Lung (tissue), 16 donors: Measurements from ENCODE around the gene IMMT. TPM values are rescaled to one million over a fixed set of nuclear protein-coding genes. Genes with fewer than 3 reads are reported as not detected.
A peak's percentile ranks its signal among the peaks of the same experiment; 100 is the strongest.
"Not testable (repeated sequence)": the region's sequence is repeated elsewhere in the genome, so short reads cannot be mapped to it uniquely, and the experiment has no call there.

Experiments
- ATAC-seq: fragments of 200-7000 bp; cut with Tn5 transposase; one replicate; pipeline ENCODE4 v1.9.1; 2020; ENCODE audit warnings: moderate number of reproducible peaks; ENCODE audit not compliant: insufficient read depth, low FRiP score
- DNase-seq, 3 donors: peaks; one replicate each; pipeline ENCODE4 v3.0.0-alpha.2; 2013 to 2017
- H3K27ac ChIP-seq, 2 donors: one replicate each; pipeline ENCODE4 v1.5.1; 2013; ENCODE audit warnings: mild to moderate bottlenecking in 2 of 2, moderate library complexity in 2 of 2, control low read depth in 1 of 2, inconsistent platforms in 1 of 2, low read depth in 1 of 2, low read length in 1 of 2
- H3K27me3 ChIP-seq, 3 donors: one replicate each; pipeline ENCODE4 v1.5.1; 2013; ENCODE audit warnings: low read length in 2 of 3; ENCODE audit not compliant: control insufficient read depth in 3 of 3, insufficient read depth in 3 of 3
- H3K36me3 ChIP-seq, 4 donors: one replicate each; pipeline ENCODE4 v1.5.1; 2013; ENCODE audit warnings: low read length in 4 of 4, mild to moderate bottlenecking in 1 of 4, moderate library complexity in 1 of 4; ENCODE audit not compliant: control insufficient read depth in 4 of 4, insufficient read depth in 4 of 4
- H3K4me1 ChIP-seq, 5 donors: one replicate each; pipeline ENCODE4 v1.5.1; 2013; ENCODE audit warnings: low read length in 5 of 5, mild to moderate bottlenecking in 2 of 5, moderate library complexity in 1 of 5; ENCODE audit not compliant: control insufficient read depth in 5 of 5, insufficient read depth in 5 of 5
- H3K4me3 ChIP-seq: one replicate; pipeline ENCODE4 v1.5.1; 2013; ENCODE audit warnings: mild to moderate bottlenecking, control low read depth, moderate library complexity
- H3K9ac ChIP-seq, 2 donors: one replicate each; pipeline ENCODE4 v1.5.1; 2013; ENCODE audit warnings: low read length in 2 of 2, control low read depth in 1 of 2; ENCODE audit not compliant: insufficient read depth in 1 of 2
- H3K9me3 ChIP-seq, 4 donors: one replicate each; pipeline ENCODE4 v1.5.1; 2013; ENCODE audit warnings: low read length in 3 of 4, mild to moderate bottlenecking in 1 of 4, moderate library complexity in 1 of 4; ENCODE audit not compliant: control insufficient read depth in 4 of 4, insufficient read depth in 3 of 4
- CTCF ChIP-seq: IDR thresholded peaks from 2 replicates; pipeline ENCODE4 v1.5.1; 2012; ENCODE audit warnings: mild to moderate bottlenecking; ENCODE audit errors: control extremely low read depth, extremely low read depth
- WGBS, 2 donors: extraction: QIAGEN DNeasy Blood & Tissue Kit; methylation state at CpG; one replicate each; pipeline ENCODE4 v1.1.7; 2013; 5-methylcytosine and 5-hydroxymethylcytosine counted together
- long read RNA-seq, 5 donors: transcript quantifications; one replicate each; lab custom pipeline, GENCODE V29; 2026
- polyA plus RNA-seq, 2 donors: library from polyadenylated mRNA; stranded (reverse); fragments of 200-250 nt; gene quantifications; one replicate each; pipeline ENCODE4 v1.2.1, GENCODE V29; 2013
- total RNA-seq, 2 donors: library from RNA; depleted of rRNA in 1 of 2; stranded (reverse); fragments of >200 nt in 1 of 2; gene quantifications; one replicate each; pipeline ENCODE4 v1.2.1, GENCODE V29; 2014 to 2021
- donor health status: control.
- donor health status: control.
- donor health status: Bipolar disorder and iron deficiency.
- donor health status: healthy.
- donor health status: DM: yes; HTN: yes; CAD: no.

IMMT gene
- 10 to 100 TPM; 51.2 to 63.4 TPM for total RNA-seq
- polyA plus RNA-seq: 10 to 100 TPM; 22.8 to 45.2 TPM
- long read RNA-seq, donor 1, partial matches to known transcripts: 8 of 21 reads
- long read RNA-seq, donor 1, other reads (novel, unspliced or antisense): 9 of 21 reads
- long read RNA-seq, donor 2, partial matches to known transcripts: 6 of 8 reads
- long read RNA-seq, donor 2, other reads (novel, unspliced or antisense): 0 of 8 reads
- long read RNA-seq, donor 3, partial matches to known transcripts: 13 of 17 reads
- long read RNA-seq, donor 3, other reads (novel, unspliced or antisense): 0 of 17 reads
- long read RNA-seq, donor 4, partial matches to known transcripts: 0 of 1 reads
- long read RNA-seq, donor 4, other reads (novel, unspliced or antisense): 0 of 1 reads
- long read RNA-seq, donor 5, partial matches to known transcripts: 19 of 24 reads
- long read RNA-seq, donor 5, other reads (novel, unspliced or antisense): 5 of 24 reads

- WGBS, 2 donors: 0 to 1% methylated on average over 74 of the region's 74 CpGs
- Histone ChIP-seq H3K4me3 (peak within 1 kb of the TSS; percentile 82), H3K9ac (peak within 1 kb of the TSS in 1 of 2 donors; percentile 82), H3K27me3 (no peaks in the 10 kb centered on the region), H3K27ac (peak within 1 kb of the TSS; percentile 98 to 99), H3K36me3 (peaks cover 0 to 4% (median 0%) of the 10 kb centered on the region in 4 donors), H3K9me3 (no peaks in the 10 kb centered on the region), H3K4me1 (peaks cover 9 to 23% (median 13%) of the 10 kb centered on the region in 5 donors)
- ATAC-seq (peak; percentile 92), DNase-seq (peak; percentile 97 to 99 (median 97))
- no peak for TF ChIP-seq CTCF
These were observed at the start of gene IMMT for GRCh38 chr2:86195055-86195807. Gene IMMT, minus strand, starts transcription at chr2:86195462. Its CDS starts 80 bp downstream, at chr2:86195382.

GRCh38 chr2:86244781-86245180 is 49.5 kb upstream of the IMMT start:
- not testable (repeated sequence) for H3K27me3 ChIP-seq, H3K9me3 ChIP-seq, ATAC-seq

GRCh38 chr2:86243950-86244733 is 48.9 kb upstream of the IMMT start:
- H3K27ac ChIP-seq: no peak overlapping the region
- no peaks in the 10 kb centered on the region for H3K9me3 ChIP-seq
- TF ChIP-seq CTCF: no peak
- peaks cover 0 to 13% (median 0%) of the 10 kb centered on the region in 5 donors for H3K4me1 ChIP-seq
- ATAC-seq: no peak
- no peak overlapping the region for H3K4me3 ChIP-seq
- no peaks in the 10 kb centered on the region for H3K27me3 ChIP-seq
- H3K9ac ChIP-seq: no peak overlapping the region
- 69 to 81% methylated on average over 5 of the region's 5 CpGs for WGBS, 2 donors
- no peaks in the 10 kb centered on the region for H3K36me3 ChIP-seq
- DNase-seq: no peak

More at GRCh38 chr2:86244781-86245180, 49.5 kb upstream of the IMMT start:
- not testable (repeated sequence) for H3K9ac ChIP-seq, DNase-seq, H3K4me3 ChIP-seq, H3K27ac ChIP-seq, H3K36me3 ChIP-seq
- WGBS, 2 donors: 87 to 95% methylated on average over 5 of the region's 5 CpGs
- peaks cover 0 to 14% (median 4%) of the 10 kb centered on the region in 5 donors for H3K4me1 ChIP-seq
